ENCODE measurements around the gene NMNAT3. TPM values are rescaled to one million over a fixed set of nuclear protein-coding genes. Genes with fewer than 3 reads are reported as not detected.

Gene NMNAT3
- total RNA-seq, 4 donors from 2014 or later = 9.6 to 17.1 (median 11.3) TPM

GRCh38 chr3:139577346-139577745 lies 100.4 kb downstream of the NMNAT3 start:
- Histone ChIP-seq H3K9me3 (no peaks in the 10 kb centered on the region), H3K4me3 (no peak overlapping the region), H3K27me3 (no peaks in the 10 kb centered on the region), H3K4me1 (peaks cover 0 to 15% (median 6%) of the 10 kb centered on the region in 3 donors), H3K36me3 (peaks cover 0 to 29% of the 10 kb centered on the region in 2 donors), H3K27ac (no peak overlapping the region)
- no peak for ATAC-seq
- 83 to 86% methylated on average over 2 of the region's 2 CpGs for WGBS, 2 donors (ENCODE audit: low coverage in 1 of 2)
- TF ChIP-seq EP300 (IDR thresholded peaks at IDR 0.05) = no peak
- no peak for TF ChIP-seq POLR2AphosphoS5 (IDR thresholded peaks at IDR 0.05)
- TF ChIP-seq CTCF (IDR thresholded peaks at IDR 0.05) = no peak
- no peak for TF ChIP-seq POLR2A (IDR thresholded peaks at IDR 0.05)

GRCh38 chr3:139574026-139574947 lies 103.5 kb downstream of the NMNAT3 start:
- Histone ChIP-seq H3K4me1 (peaks cover 0 to 15% (median 6%) of the 10 kb centered on the region in 3 donors), H3K27ac (no peak overlapping the region), H3K27me3 (no peaks in the 10 kb centered on the region), H3K4me3 (no peak overlapping the region), H3K36me3 (peaks cover 0 to 41% of the 10 kb centered on the region in 2 donors), H3K9me3 (no peaks in the 10 kb centered on the region)
- TF ChIP-seq POLR2A (IDR thresholded peaks at IDR 0.05) = no peak
- WGBS, 2 donors (ENCODE audit: low coverage in 1 of 2) = 33% methylated on average over 1 of the region's 1 CpG; no CpG with 5 or more reads in 1 of the 2 donors
- ATAC-seq = no peak

GRCh38 chr3:139572847-139573672 lies 104.7 kb downstream of the NMNAT3 start:
- WGBS, 2 donors (ENCODE audit: low coverage in 1 of 2) = 40 to 50% methylated on average over 1 of the region's 6 CpGs
- TF ChIP-seq POLR2A (IDR thresholded peaks at IDR 0.05) = no peak
- no peak for TF ChIP-seq EP300 (IDR thresholded peaks at IDR 0.05)
- TF ChIP-seq POLR2AphosphoS5 (IDR thresholded peaks at IDR 0.05) = no peak
- no peak for TF ChIP-seq CTCF (IDR thresholded peaks at IDR 0.05)
- Histone ChIP-seq H3K9me3 (no peaks in the 10 kb centered on the region), H3K36me3 (peaks cover 0 to 31% of the 10 kb centered on the region in 2 donors), H3K27ac (no peak overlapping the region), H3K4me1 (peaks cover 0 to 15% (median 6%) of the 10 kb centered on the region in 3 donors), H3K27me3 (no peaks in the 10 kb centered on the region), H3K4me3 (no peak overlapping the region)
- no peak for ATAC-seq

- Histone ChIP-seq H3K9me3 (no peaks in the 10 kb centered on the region), H3K4me1 (peaks cover 0 to 15% (median 6%) of the 10 kb centered on the region in 3 donors), H3K27me3 (no peaks in the 10 kb centered on the region), H3K4me3 (no peak overlapping the region), H3K27ac (no peak overlapping the region), H3K36me3 (peaks cover 0 to 31% of the 10 kb centered on the region in 2 donors)
- TF ChIP-seq CTCF (IDR thresholded peaks at IDR 0.05) (no peak), POLR2A (IDR thresholded peaks at IDR 0.05) (no peak)
- no peak for ATAC-seq
- WGBS, 2 donors (ENCODE audit: low coverage in 1 of 2) = 87 to 89% methylated on average over 1 of the region's 1 CpG
Observed at GRCh38 chr3:139571711-139572110, 106.1 kb downstream of the NMNAT3 start.

GRCh38 chr3:139564294-139564861 lies 113.4 kb downstream of the NMNAT3 start:
- Histone ChIP-seq H3K36me3 (peaks cover 0 to 14% of the 10 kb centered on the region in 2 donors), H3K27me3 (no peaks in the 10 kb centered on the region), H3K4me3 (no peak overlapping the region), H3K9me3 (no peaks in the 10 kb centered on the region), H3K27ac (no peak overlapping the region), H3K4me1 (no peaks in the 10 kb centered on the region)
- no peak for TF ChIP-seq POLR2A (IDR thresholded peaks at IDR 0.05)
- TF ChIP-seq CTCF (IDR thresholded peaks at IDR 0.05) = no peak
- no peak for TF ChIP-seq EP300 (IDR thresholded peaks at IDR 0.05)
- TF ChIP-seq POLR2AphosphoS5 (IDR thresholded peaks at IDR 0.05) = no peak
- 73 to 80% methylated on average over 5 of the region's 5 CpGs for WGBS, 2 donors (ENCODE audit: low coverage in 1 of 2)
- ATAC-seq = no peak
